Activated B cell treated with CpG ODN at 0.5 μM for 24 hours (primary cell): ENCODE data around the gene SEPTIN8. TPM values are rescaled to one million over a fixed set of nuclear protein-coding genes. Genes with fewer than 3 reads are reported as not detected.

Experiments used
- ATAC-seq: fragments of 200-7000 bp; cut with Tn5 transposase; one replicate; pipeline ENCODE4 v1.10.0; 2021; ENCODE audit warnings: low read depth, mild to moderate bottlenecking, moderate library complexity
- CTCF ChIA-PET: fragments of 350-600 bp; sonication (Branson Sonifier 250); formaldehyde crosslinking; loops from one replicate; lab custom pipeline; 2021; ENCODE audit warnings: antibody characterized with exemption; lab: Charles Lee
- POLR2A ChIA-PET: fragments of 350-600 bp; sonication (Branson Sonifier 250); formaldehyde crosslinking; loops from one replicate; lab custom pipeline; 2021; ENCODE audit warnings: antibody characterized with exemption; lab: Charles Lee
- DNase-seq: peaks from one replicate; pipeline ENCODE4 v3.0.0; 2022
- H3K27ac Mint-ChIP-seq: one replicate; pipeline ENCODE4 v1.8.0; 2020; ENCODE audit warnings: mixed read lengths
- H3K27me3 Mint-ChIP-seq: one replicate; pipeline ENCODE4 v1.8.0; 2021; ENCODE audit warnings: mixed read lengths
- H3K36me3 Mint-ChIP-seq: one replicate; pipeline ENCODE4 v1.8.0; 2021; ENCODE audit warnings: low read depth, mixed read lengths
- H3K4me1 Mint-ChIP-seq: one replicate; pipeline ENCODE4 v1.8.0; 2021; ENCODE audit warnings: mixed read lengths
- H3K4me3 Mint-ChIP-seq: one replicate; pipeline ENCODE4 v1.8.0; 2020; ENCODE audit warnings: mild to moderate bottlenecking, mixed read lengths
- H3K9me3 Mint-ChIP-seq: one replicate; pipeline ENCODE4 v1.8.0; 2020; ENCODE audit warnings: mixed read lengths
- CTCF ChIP-seq: fragments of 200-600 bp; IDR thresholded peaks from one replicate; pipeline ENCODE4 v1.8.0; 2022; ENCODE audit warnings: antibody characterized with exemption, mild to moderate bottlenecking
- intact Hi-C: fragments of 100-400 bp; cut with micrococcal nuclease; formaldehyde crosslinking; loops from one replicate; pipeline ENCODE4 v1.15.1; 2024
- total RNA-seq: library from RNA; stranded (reverse); gene quantifications from 2 replicates; pipeline ENCODE4 v1.2.3, GENCODE V29; 2022

The SEPTIN8 gene
- total RNA-seq, 1 donor from 2014 or later, result 7.3 TPM

GRCh38 chr5:132736853-132737833 is 39.9 kb downstream of the SEPTIN8 start, which contains the start of gene KIF3A:
TSS of gene KIF3A (minus strand) at chr5:132737546. CDS start at chr5:132737419, 127 bp downstream.
- POLR2A ChIA-PET, result interaction anchor here (0.5 to 1.8 kb wide), 11 partner anchors 10 to 1474 kb away, joined by 3 to 11 read pairs (median 4); partner anchors contain the start of genes AFF4, CCNI2, HSPA4 and SEPTIN8
- peak within 1 kb of the TSS; percentile 87 for H3K27ac Mint-ChIP-seq
- ATAC-seq (peak; percentile 92), DNase-seq (peak; percentile 98)
- peaks cover 18% of the 10 kb centered on the region for H3K4me1 Mint-ChIP-seq
- H3K27me3 Mint-ChIP-seq, result peaks cover 5% of the 10 kb centered on the region
- H3K36me3 Mint-ChIP-seq, result peaks cover 14% of the 10 kb centered on the region
- intact Hi-C loops, result loop anchor here (1.0 to 5.0 kb wide), 7 partner anchors 10 to 226 kb away; partner anchors contain the start of genes AFF4, CCNI2, GDF9 and SEPTIN8
- H3K9me3 Mint-ChIP-seq, result no peaks in the 10 kb centered on the region
- H3K4me3 Mint-ChIP-seq, result peak within 1 kb of the TSS; percentile 90
- no peak for TF ChIP-seq CTCF
- CTCF ChIA-PET, result interaction anchor here (0.8 to 1.6 kb wide), 3 partner anchors 10 to 351 kb away, joined by 3 to 5 read pairs (median 4); partner anchors contain the start of gene CCNI2

- no peak for DNase-seq
- no peak overlapping the region for H3K27ac Mint-ChIP-seq
- ChIA-PET POLR2A (no interaction called here), CTCF (no interaction called here)
- H3K27me3 Mint-ChIP-seq, result no peaks in the 10 kb centered on the region
- intact Hi-C loops, result loop anchor here (5.0 kb wide), 1 partner anchor 207 kb away; no protein-coding TSS in a partner anchor
- ATAC-seq, result no peak
- no peak for TF ChIP-seq CTCF
- no peak overlapping the region for H3K4me3 Mint-ChIP-seq
- H3K4me1 Mint-ChIP-seq, result peaks cover 18% of the 10 kb centered on the region
- H3K9me3 Mint-ChIP-seq, result no peaks in the 10 kb centered on the region
- H3K36me3 Mint-ChIP-seq, result peaks cover 16% of the 10 kb centered on the region
These were observed 42.4 kb downstream of the SEPTIN8 start for GRCh38 chr5:132734687-132735086.

GRCh38 chr5:132733499-132734148 is 43.4 kb downstream of the SEPTIN8 start:
- ChIA-PET CTCF (no interaction called here), POLR2A (no interaction called here)
- no peak overlapping the region for H3K27ac Mint-ChIP-seq
- H3K27me3 Mint-ChIP-seq, result no peaks in the 10 kb centered on the region
- DNase-seq (no peak), ATAC-seq (no peak)
- intact Hi-C loops, result no loop called here
- peaks cover 19% of the 10 kb centered on the region for H3K36me3 Mint-ChIP-seq
- H3K4me3 Mint-ChIP-seq, result no peak overlapping the region
- no peak for TF ChIP-seq CTCF
- H3K4me1 Mint-ChIP-seq, result peaks cover 18% of the 10 kb centered on the region
- no peaks in the 10 kb centered on the region for H3K9me3 Mint-ChIP-seq

GRCh38 chr5:132729896-132730295 is 47.1 kb downstream of the SEPTIN8 start:
- Mint-ChIP-seq H3K27me3 (no peaks in the 10 kb centered on the region), H3K4me1 (no peaks in the 10 kb centered on the region), H3K36me3 (peaks cover 28% of the 10 kb centered on the region), H3K4me3 (no peak overlapping the region), H3K27ac (no peak overlapping the region), H3K9me3 (no peaks in the 10 kb centered on the region)
- ATAC-seq (no peak), DNase-seq (no peak)
- CTCF ChIA-PET, result no interaction called here
- intact Hi-C loops, result no loop called here
- no peak for TF ChIP-seq CTCF
- POLR2A ChIA-PET, result no interaction called here
